ENCODE measurements around the gene ZC3H18.
A peak's percentile ranks its signal among the peaks of the same experiment; 100 is the strongest.

The ZC3H18 gene

DNA sequence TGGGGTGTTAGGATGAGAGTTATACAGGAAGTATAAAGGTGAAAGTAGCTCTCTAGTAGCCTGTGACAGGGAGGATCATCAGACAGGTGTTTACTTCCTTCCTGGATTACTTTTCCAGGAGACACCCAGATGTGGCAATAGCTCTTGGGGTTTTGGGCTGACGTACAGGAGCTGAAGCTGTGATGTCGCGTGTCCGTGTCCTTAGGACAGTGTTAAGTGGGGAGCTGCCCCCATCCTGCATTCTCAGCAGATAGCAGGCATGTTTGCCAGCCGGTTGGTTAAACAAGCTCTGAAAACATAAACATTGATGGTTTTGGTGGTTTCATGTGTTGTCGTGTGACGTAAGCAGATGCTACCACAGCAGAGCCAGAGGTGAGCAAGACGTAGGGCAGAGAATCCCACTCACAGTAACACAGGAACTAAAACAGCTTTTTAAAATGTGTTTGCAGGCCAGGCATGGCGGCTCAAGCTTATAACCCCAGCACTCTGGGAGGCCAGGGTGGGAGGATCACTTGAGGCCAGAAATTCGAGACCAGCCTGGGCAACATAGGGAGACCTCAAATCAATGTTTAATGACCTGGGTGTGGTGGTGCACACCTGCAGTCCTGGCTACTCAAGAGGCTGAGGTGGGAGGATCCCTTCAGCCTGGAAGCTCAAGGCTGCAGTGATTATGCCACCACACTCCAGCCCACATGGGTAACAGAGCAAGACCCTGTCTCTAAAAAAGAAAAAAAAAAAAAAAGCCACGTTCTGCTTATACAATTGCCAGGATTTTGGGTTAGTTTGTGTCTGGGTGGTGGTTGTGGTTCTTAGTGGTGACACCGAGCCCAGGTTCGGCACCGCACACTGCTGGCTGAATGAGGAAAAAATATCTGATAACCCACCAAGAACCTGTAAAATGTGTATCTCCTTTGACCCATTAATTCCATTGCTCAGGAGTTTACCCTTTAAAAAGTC, 49.9 kb downstream of the ZC3H18 start:
- H3K27me3 Mint-ChIP-seq (ENCODE audit: low read depth, poor library complexity) = peaks cover 3% of the 10 kb centered on the region
- H3K4me1 Mint-ChIP-seq = peaks cover 38% of the 10 kb centered on the region
- H3K4me3 Mint-ChIP-seq = no peak overlapping the region
- H3K27ac Mint-ChIP-seq = peak overlapping the region; percentile 54
- DNase-seq = no peak
- H3K36me3 Mint-ChIP-seq (ENCODE audit: low read depth) = peaks cover 4% of the 10 kb centered on the region
- TF ChIP-seq, protein P1, sequence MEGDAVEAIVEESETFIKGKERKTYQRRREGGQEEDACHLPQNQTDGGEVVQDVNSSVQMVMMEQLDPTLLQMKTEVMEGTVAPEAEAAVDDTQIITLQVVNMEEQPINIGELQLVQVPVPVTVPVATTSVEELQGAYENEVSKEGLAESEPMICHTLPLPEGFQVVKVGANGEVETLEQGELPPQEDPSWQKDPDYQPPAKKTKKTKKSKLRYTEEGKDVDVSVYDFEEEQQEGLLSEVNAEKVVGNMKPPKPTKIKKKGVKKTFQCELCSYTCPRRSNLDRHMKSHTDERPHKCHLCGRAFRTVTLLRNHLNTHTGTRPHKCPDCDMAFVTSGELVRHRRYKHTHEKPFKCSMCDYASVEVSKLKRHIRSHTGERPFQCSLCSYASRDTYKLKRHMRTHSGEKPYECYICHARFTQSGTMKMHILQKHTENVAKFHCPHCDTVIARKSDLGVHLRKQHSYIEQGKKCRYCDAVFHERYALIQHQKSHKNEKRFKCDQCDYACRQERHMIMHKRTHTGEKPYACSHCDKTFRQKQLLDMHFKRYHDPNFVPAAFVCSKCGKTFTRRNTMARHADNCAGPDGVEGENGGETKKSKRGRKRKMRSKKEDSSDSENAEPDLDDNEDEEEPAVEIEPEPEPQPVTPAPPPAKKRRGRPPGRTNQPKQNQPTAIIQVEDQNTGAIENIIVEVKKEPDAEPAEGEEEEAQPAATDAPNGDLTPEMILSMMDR (IDR thresholded peaks at IDR 0.05) = no peak
- H3K9me3 Mint-ChIP-seq = no peaks in the 10 kb centered on the region

DNA sequence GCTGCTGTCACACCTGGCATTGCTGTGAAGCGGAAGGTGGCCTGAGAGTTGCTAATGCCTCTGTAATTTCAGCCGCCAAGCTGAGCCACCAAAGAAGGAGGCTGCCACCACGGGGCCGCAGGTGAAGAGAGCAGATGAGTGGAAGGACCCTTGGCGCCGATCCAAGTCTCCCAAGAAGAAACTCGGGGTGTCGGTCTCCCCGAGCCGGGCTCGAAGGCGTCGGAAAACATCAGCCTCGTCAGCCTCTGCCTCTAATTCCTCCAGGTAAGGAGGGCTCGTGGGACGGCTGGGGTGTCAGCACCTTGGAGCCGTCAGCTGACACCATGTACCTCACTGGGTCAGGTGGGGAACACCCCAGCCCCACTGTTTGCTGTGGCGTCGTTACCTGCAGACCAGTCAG, 51.9 kb downstream of the ZC3H18 start:
- Mint-ChIP-seq H3K4me1 (peaks cover 26% of the 10 kb centered on the region), H3K4me3 (no peak overlapping the region), H3K27ac (no peak overlapping the region), H3K27me3 (ENCODE audit: low read depth, poor library complexity) (peaks cover 3% of the 10 kb centered on the region), H3K36me3 (ENCODE audit: low read depth) (peaks cover 16% of the 10 kb centered on the region), H3K9me3 (no peaks in the 10 kb centered on the region)
- no peak for DNase-seq
- TF ChIP-seq, protein P1 (IDR thresholded peaks at IDR 0.05) = no peak

DNA sequence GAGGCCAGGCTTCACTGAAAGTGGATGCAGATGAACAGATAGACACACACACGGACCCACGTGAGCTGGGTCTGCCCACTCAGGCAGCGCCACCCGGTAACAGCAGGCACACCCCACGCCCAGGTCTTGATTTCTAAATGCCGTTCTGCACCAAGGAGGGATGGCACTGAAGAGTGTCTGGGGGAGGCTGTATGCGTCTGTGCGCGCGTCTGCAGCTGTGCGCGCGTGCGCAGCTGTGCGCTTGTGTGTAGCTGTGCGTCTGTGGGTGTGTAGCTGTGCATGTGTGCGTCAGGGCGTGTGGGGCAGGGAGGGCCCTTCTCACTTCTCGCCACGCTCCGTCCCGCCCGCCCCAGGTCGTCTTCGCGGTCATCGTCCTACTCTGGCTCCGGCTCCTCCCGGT, 52.7 kb downstream of the ZC3H18 start:
- Mint-ChIP-seq H3K9me3 (no peaks in the 10 kb centered on the region), H3K27ac (no peak overlapping the region), H3K36me3 (ENCODE audit: low read depth) (peaks cover 23% of the 10 kb centered on the region), H3K4me1 (peaks cover 18% of the 10 kb centered on the region), H3K27me3 (ENCODE audit: low read depth, poor library complexity) (no peaks in the 10 kb centered on the region), H3K4me3 (no peak overlapping the region)
- DNase-seq = no peak
- TF ChIP-seq, protein P1 (IDR thresholded peaks at IDR 0.05) = no peak

DNA sequence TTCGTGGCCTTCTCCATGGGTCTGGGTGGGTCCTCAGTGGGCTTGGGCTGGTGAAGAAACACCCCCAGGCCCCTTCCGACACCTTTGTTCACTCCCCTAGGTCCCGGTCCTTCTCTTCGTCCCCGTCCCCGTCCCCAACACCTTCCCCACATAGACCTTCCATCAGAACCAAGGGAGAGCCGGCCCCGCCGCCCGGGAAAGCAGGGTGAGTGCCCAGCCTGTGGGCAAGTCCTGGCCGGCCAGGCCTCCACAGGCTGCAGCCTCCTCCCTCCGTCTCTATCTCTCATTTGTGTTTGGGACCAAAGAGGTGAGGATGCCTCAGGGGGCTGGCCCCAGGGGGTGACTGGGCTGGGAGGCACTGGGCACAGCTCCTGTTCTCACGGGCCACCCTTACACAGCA, 53.7 kb downstream of the ZC3H18 start:
- no peaks in the 10 kb centered on the region for H3K27me3 Mint-ChIP-seq (ENCODE audit: low read depth, poor library complexity)
- TF ChIP-seq, protein P1 (IDR thresholded peaks at IDR 0.05) = no peak
- no peak overlapping the region for H3K4me3 Mint-ChIP-seq
- peaks cover 9% of the 10 kb centered on the region for H3K4me1 Mint-ChIP-seq
- peaks cover 27% of the 10 kb centered on the region for H3K36me3 Mint-ChIP-seq (ENCODE audit: low read depth)
- H3K27ac Mint-ChIP-seq = no peak overlapping the region
- H3K9me3 Mint-ChIP-seq = no peaks in the 10 kb centered on the region
- no peak for DNase-seq

DNA sequence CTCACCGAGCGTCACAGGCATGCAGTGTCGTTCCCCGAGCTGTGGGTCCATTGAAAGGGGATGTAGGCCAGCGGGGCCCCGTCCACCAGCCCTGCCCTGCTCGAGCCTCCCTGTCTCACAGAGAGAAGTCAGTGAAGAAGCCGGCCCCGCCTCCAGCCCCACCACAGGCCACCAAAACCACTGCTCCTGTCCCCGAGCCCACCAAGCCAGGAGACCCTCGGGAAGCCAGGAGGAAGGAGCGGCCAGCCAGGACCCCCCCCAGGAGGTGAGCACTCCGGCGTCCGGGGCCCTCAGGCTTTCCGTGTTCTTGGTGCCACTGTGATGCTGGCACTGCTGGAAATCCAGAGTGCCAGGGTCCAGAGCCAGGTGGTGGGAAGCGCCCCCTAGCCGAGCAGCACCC, 54.3 kb downstream of the ZC3H18 start:
- Mint-ChIP-seq H3K36me3 (ENCODE audit: low read depth) (peaks cover 27% of the 10 kb centered on the region), H3K27me3 (ENCODE audit: low read depth, poor library complexity) (no peaks in the 10 kb centered on the region), H3K27ac (no peak overlapping the region), H3K4me3 (no peak overlapping the region), H3K9me3 (no peaks in the 10 kb centered on the region), H3K4me1 (peaks cover 5% of the 10 kb centered on the region)
- no peak for DNase-seq
- TF ChIP-seq, protein P1 (IDR thresholded peaks at IDR 0.05) = no peak

All from nephron progenitor cell (in vitro differentiated cells).